ENCODE results near the gene LYRM4.

The LYRM4 gene

DNA sequence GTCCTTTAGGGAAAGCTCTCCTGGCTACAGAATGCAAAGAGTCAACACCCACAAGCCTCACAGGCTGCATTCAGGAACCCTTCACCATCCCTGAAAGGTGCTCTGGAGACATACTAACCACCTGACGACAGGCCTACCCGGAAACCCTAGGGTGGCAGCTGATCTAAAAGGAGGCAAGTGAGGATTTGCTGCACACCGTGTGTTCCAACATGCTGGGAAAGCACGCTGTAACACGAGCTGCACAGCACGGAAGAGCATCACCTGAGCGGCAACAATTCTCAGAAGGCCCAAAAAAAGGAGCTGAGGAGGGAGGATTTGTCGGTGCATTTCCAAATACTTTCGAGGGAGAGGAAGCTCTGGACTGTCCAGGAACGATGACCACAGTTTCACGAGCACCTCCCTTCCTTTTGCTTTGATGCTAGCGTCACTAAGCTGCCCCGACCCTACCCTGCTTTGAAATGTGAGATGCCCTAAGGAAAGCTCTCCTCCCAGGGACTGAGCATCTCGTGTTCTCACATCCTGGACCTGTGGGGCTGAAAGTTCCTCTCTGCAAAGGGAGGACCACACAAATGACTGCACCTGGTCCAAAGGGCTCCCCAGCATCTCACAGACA, 88.6 kb downstream of the LYRM4 start:
- no peak for FAIRE-seq

GRCh38 chr6:5167501-5167900, 93.2 kb downstream of the LYRM4 start:
- FAIRE-seq: no peak

GRCh38 chr6:5164092-5164491, 96.7 kb downstream of the LYRM4 start:
- no peak for FAIRE-seq

GRCh38 chr6:5163247-5163646, 97.5 kb downstream of the LYRM4 start:
- no peak for FAIRE-seq

GRCh38 chr6:5162355-5162754, 98.4 kb downstream of the LYRM4 start:
- FAIRE-seq: no peak

GRCh38 chr6:5160206-5160605, 100.5 kb downstream of the LYRM4 start:
- FAIRE-seq: no peak

DNA sequence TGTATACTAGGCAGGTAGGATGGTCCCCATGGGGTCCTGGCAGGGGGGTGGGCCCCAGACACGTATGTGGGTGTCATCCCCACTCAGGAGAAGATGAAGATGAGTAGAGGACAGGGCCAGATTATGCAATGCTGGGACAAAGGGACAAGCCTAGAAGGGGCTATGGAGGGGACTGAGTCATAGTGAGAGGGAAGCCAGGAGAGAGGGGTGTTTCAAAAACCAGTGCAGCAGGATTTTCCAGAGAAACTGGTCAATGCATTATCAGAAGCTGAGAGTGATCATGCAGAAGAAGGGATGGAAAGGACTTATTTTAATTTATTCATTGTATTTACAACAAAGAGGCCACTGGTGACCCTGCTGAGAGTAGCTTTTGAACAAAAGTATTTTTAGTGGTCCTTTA, 101.6 kb downstream of the LYRM4 start:
- FAIRE-seq: no peak

GRCh38 chr6:5158180-5158579, 102.6 kb downstream of the LYRM4 start:
- no peak for FAIRE-seq

GRCh38 chr6:5157621-5158138, 103.1 kb downstream of the LYRM4 start:
- no peak for FAIRE-seq

DNA sequence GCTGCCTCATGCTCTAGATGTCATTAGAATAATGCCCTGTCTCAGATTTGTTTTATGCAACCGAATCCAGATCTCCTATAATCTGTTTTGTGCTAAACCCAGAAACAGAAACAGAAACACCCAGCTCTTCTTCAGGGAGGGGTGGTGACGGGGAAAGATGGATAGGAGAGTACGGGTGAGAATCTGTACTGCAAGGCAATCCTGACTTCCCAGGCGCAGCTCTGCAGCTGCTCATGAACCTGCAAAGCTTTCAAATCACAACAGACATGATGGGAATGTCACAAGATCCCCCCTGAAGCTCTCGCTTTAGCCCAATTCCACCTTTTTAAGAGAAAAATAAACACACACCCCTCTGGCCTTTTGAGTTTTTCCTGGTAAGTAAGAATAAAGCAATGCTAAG, 104.1 kb downstream of the LYRM4 start:
- FAIRE-seq: no peak

DNA sequence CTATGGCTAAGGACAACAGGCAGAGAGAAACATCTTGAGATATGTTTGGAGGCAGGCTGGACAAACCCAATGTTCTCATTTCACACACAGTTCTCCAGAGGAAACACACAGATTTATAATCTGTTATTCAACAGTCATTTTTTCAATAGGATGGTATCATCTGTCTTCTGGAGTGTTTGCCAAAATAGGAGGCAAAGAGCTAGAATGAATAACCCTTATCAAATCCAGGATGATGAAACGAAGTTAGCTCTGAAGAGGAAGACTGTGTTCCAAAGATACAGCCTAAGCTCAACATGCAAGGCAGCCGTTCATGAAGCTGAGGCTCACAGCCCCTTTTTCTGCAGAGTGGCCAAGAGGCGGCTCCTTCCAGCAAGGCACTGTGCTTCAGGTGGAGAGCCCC, 104.8 kb downstream of the LYRM4 start:
- no peak for FAIRE-seq

- FAIRE-seq: no peak
Observed at GRCh38 chr6:5153186-5153585, 107.6 kb downstream of the LYRM4 start.

GRCh38 chr6:5152460-5152859, 108.3 kb downstream of the LYRM4 start:
- FAIRE-seq: no peak

DNA sequence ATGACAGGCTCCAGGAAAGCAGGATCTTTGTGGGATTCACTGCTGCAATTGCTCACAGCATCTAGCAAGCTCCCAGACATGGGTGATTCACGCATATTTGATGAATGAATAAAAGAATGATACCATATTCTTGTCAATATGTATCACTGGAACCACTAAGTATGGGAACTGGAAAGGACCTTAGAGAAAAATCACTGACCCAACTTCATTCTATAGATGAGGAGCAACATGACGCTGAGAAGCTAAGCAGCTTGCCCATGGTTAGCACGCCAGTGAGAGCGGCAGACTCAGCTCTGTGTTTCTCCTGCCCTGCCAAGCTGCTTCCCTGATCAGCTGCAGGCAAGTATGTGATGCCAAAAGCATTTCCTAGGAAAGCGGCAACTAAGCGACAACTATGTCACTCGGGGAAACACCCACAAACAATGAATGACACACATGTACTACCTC, 108.8 kb downstream of the LYRM4 start:
- FAIRE-seq: no peak

GRCh38 chr6:5151360-5151954, 109.3 kb downstream of the LYRM4 start:
- no peak for FAIRE-seq

DNA sequence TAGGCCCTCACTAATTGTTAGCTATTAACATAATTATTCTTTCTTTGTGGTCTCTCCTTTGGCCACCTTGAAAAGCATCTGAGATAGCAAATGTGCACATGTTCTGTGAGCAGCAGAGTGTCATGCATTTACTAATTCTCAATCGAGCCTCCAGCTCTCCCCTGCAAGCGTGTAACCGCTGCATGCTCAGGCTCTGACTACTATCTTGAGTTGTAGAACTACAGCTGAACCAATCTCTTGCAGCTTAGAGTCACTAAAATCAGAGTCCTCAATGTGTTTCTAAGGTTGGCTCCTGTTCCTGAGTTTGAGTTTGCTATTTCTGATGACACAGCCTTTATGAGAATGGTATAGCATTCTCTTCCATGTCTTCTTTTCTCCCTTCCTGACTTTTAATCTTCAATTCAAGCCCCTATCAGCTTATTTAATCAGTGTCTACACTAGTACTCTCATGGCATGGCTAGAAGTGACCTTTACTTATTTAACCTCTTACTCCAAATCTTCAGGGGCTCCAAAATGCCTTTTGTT, 110.1 kb downstream of the LYRM4 start:
- FAIRE-seq: no peak

GRCh38 chr6:5149891-5150290, 110.9 kb downstream of the LYRM4 start:
- FAIRE-seq: no peak

DNA sequence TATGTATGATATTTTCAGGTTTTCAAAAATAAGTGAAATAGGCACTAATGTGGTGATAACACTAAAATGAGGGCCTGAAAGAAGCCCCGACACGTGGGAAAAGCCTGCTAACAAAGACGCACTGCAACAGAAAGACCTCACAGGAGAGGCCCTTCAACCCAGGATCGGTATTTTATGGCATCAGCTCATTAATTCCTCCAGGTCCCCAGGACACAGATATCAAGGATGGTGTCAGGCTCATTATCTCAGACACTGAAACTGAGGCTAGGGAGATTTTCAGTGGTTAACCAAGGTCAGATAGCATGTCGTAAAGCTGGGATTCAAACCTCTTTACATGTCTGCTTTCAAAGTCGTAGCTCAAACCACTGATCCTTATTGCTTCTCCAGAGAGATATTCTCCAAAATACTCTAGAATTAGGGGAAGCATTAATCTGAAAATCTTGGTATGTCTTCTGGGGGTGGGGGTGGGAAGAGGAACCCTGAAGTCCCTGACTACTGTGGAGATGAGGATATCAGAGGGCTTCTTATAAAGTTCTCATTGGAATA, 111.5 kb downstream of the LYRM4 start:
- no peak for FAIRE-seq

- FAIRE-seq: no peak
Observed at GRCh38 chr6:5146398-5146797, 114.4 kb downstream of the LYRM4 start.

DNA sequence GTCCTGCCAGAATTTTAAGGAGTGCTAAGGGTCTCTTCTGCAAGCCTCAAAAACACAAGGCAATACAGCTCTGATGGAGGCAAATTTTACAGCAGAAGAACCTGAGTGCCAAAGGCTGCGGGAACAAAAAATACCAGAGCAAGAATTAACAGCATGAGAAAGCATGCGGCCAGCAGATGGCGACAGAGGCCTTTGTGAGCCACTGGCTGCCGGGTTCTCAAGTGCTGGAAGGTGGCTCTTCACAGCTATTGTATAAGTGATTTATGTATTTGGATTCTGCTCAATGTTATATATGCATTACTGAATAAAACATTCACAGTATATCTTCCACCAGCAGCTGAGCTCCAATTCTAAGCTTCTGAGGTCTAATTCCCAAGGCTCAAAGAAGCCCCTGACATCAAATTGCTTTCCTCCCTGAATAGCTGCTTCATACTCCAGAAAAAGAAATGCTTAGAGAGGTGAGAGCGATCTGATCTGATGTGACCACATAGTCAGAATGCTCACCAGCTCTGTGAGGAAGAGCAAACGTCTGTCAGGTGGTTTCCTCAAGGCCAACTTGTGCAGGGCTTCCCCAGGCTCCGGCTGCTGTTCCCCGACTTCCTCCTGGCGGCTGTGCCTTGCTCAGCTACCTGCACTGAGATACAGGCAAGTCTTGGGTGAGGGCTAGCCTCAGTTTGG, 117.0 kb downstream of the LYRM4 start:
- no peak for FAIRE-seq

DNA sequence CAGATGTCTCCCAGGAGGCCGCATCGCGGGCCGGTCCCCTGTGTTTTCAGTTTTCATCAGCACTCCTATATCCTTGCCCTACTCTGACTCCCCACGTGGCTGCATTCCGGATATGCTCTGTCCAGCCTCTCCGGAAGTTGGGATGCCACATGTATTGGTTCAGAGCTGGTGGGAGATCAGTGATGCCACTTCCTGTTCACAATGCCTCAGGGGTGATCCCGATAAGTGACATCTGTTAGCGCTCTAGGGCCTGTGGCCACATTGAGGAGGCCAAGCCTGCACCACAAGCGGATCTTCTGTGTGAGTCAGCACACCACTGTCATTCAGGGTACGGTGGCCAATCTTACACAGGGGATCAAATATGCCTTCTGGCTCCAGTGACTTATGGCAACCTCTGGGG, 117.8 kb downstream of the LYRM4 start:
- no peak for FAIRE-seq

GRCh38 chr6:5142131-5142530, 118.6 kb downstream of the LYRM4 start:
- no peak for FAIRE-seq

GRCh38 chr6:5141046-5141445, 119.7 kb downstream of the LYRM4 start:
- no peak for FAIRE-seq

All from endometrium (tissue), 2 donors.